CD1c-positive myeloid dendritic cell (primary cell): Measurements from ENCODE around the gene FHIT.

ENCODE experiments used
- DNase-seq: peaks from one replicate; pipeline ENCODE4 v3.0.0-alpha.2; 2016; ENCODE audit errors: extremely low spot score

Gene FHIT

DNA sequence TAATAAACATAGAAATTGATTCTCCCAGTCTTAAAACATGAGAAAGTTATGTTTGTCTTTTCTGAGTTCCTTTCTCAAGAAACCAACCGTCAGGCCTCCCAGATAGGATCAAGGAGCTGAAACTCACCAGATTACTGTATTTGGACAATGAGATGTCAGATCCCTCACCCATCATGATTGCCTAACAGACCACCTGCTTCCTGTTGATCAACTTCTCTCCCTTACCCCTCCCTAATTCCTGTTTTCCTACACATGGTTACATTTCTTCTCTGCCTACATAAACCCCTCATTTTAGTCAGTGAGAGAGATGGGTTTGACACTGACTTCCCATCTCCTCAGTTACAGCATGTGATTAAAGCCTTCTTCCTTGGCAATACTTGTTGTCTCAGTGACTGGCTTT is 917.5 kb downstream of the FHIT start:
- DNase-seq = no peak

DNA sequence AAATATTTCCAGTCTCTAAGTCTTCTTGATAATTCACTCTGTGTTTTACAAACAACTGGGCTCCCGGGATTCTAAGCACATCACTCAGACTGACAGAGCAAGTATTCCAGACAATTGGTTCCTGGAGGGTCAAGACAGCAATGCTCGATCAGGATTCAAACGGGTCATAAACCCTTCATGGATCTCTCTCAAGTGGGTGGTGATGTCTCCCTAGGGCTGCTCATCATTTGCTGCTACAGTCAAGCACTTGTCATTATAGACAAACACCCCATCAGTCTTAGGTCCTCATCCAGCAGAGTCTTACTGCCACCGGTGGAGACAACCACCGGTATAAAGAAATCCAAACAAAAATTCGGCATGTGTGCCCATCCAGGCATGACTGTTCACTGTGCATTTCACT is 921.1 kb downstream of the FHIT start:
- DNase-seq = no peak

DNA sequence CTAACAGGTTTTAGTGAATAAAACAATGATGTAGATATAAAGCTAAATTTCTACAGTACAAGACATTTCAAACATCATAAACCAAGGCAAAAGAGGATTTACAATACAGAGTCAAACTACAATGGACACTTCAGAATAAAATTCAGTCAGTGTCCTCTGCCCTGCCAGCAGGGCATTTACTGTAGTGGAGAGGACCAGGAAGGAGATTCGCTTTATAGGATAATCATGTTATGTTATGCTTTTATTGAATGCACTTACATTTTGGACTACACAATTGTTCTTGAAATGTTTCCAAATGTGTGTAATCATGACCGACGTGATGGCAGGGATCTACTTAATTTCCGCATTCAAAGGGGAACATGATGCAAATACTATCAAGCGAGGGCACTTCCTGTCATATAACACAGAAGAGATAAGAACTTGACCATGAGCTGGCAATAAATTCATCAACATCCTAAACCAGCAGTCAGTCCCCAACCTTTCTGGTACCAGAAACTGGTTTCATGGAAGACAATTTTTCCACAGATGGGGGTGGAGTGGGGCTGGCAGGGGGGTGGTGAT is 925.6 kb downstream of the FHIT start:
- no peak for DNase-seq

DNA sequence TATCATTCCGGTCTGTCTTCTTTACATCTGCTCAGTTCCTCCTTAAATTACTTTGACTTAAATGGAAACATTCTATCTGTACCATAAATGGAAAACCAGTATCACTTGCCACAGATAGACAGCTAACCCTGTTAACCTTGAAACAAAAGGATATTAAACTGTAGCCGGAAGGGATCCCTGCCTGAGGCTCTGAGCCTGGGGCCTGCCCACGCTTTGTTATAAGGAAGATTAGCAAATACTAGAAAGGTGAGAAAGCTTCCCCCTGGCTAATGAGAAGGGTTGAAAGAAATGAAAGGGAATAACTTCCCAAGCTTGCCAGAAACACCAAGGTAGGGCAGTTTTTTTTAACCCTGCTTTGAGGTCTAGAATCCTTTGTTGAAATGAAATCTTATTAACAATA is 927.6 kb downstream of the FHIT start:
- no peak for DNase-seq

DNA sequence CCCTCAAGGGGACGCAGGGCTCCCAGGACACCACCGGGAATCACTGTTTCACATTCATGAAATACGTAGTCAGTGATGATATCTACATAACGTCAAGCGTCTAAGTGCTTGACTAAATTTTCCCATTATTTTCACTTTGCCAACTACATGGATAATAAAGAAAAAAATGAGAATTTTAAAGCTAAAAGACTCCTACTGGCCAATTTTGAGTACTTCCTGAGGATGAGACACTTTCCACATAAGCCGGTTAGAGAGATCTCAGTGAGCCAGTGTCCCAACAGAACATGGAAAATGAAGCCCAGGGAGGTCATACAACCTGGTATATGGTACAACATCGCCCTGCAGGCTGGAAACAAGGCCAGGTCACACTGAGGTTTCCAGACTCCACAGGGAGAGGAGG is 928.1 kb downstream of the FHIT start:
- DNase-seq = no peak

DNA sequence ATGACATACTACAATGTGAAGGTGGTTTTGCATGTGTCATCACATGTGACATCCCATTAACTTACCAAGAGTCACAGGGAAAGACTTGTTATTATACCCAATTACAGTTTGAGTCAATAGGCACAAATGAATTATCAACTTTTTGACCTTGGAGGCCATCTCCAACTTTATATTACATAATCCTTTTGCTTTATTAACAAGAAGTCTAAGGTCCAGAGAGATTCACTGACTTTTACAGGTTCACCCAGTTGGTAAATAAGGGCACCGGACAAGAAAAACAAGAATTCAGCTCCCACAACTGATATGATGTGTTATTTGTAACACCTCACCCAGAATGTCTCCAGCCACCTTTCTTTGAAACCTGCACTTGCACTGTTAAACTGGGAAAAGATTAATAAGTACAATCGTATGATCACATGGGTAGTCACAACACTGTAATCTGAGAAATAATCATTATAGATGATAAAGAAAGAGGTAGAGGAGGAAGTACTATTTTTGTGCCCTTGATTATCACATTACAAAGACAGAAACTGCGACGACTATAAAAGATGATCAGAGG is 928.9 kb downstream of the FHIT start:
- no peak for DNase-seq

- DNase-seq = no peak
Observed at GRCh38 chr3:60319179-60319858, 931.9 kb downstream of the FHIT start.

- no peak for DNase-seq
Observed at GRCh38 chr3:60316121-60316797, 935.0 kb downstream of the FHIT start.

DNA sequence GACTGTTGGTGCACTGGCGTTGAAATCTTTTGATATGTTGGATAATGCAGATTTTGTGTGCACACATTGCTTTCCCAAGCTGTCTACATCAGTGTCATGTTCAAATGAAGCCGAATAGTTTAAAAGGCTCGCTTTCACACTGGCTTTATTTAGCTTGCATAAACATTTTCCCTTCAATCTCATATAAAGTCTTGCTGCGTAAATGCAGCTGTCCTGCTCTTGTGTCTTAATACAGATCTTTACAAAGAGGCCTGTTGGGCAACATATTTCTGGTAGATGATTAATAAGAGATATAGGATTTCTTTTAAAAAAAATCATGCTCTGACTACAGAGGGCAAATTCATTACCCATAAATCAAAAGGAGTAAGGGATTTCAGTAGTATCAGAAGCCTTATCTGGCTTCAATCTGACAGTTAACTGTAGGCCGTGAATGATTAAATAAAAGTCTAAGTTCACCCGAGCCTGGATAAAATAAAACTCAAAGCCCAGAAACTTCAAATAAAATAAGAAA is 937.2 kb downstream of the FHIT start:
- no peak for DNase-seq

DNA sequence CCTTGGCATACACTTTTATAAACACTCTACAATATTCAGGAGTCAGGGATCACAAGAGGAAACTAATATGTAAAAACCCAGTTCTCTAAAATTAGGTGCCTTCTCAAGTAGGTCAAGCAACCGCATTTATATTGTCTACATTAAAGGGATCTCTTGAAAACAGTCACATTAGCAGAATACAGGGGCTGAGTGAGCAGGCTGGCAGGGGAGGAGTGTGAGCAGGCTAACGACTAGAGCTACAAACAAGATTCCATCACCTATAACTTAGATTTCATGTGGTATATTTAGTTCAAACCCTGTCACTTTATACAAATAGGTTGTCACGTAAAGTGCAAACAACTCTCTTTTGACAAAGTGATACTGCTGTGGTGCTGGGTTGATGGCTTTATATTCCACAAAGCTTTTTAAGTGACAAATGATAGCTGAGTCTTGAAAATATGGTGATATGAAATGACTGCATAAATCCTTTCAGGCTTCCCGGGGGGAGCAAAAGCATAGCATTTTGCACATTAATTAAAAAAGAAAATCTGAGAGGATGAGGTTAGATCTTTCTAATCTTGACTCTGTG is 937.9 kb downstream of the FHIT start:
- DNase-seq = no peak

GRCh38 chr3:60309539-60310268 is 941.5 kb downstream of the FHIT start:
- no peak for DNase-seq

DNA sequence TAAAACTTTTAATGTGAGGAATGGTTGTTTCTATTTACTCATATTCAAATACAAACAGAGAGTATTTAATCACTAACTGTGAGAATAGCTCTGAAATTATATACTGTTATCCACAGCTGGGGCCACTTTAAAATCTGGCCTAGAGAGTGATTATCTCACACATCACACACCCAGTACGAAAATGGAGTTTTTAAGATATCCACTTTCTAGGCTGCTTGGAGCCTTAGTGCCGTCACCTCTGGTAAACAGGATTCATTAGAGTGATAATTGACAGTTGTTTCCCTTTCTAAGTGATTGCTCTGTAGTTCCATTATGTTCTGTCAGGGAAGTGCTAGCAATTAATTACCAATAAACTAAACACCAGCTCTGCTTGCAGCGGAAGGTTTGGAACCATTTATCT is 942.4 kb downstream of the FHIT start:
- no peak for DNase-seq

GRCh38 chr3:60307562-60308199 is 943.6 kb downstream of the FHIT start:
- DNase-seq = no peak

GRCh38 chr3:60304112-60304511 is 947.1 kb downstream of the FHIT start:
- no peak for DNase-seq

DNA sequence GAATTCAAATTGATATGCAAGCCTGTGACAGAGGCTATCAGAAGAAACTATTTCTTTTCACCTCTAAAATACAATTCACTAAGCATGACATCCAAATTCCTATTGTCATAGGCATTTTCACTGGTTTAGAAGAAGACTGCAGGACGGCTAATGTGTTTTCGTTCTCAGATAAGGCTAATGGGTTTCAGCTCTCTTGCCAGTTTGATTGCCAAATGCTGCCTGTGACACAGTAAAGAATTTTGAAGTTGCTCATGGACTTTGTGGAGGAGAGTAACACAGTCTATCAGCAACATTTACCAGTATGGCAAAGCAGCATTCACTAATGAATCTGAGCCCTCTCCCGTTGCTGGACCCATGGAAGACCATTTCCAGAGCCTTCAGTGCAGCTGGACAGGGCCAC is 948.1 kb downstream of the FHIT start:
- DNase-seq = no peak

- no peak for DNase-seq
Observed at GRCh38 chr3:60301142-60301541, 950.1 kb downstream of the FHIT start.

DNA sequence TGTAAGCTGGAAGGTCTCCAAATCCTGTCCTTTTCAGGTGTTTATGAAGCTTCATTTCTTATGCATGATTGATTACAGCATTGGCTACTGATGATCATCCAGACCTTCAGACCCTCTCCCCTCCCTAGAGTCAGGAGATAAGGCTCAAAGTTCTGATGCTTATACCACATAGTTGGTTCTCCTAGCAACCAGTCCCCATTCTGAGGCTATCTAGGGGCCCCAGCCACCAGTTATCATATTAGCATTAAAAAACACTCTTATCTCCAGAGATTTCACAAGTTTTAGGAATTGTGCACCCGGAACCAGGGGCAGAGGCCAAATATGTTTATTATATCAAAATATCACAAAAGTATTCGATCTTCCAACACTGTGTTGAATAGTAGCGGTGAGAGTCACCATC is 953.1 kb downstream of the FHIT start:
- DNase-seq = no peak

- DNase-seq = no peak
Observed at GRCh38 chr3:60294181-60294580, 957.1 kb downstream of the FHIT start.

- no peak for DNase-seq
Observed at GRCh38 chr3:60291115-60291514, 960.1 kb downstream of the FHIT start.

GRCh38 chr3:60290122-60290492 is 961.1 kb downstream of the FHIT start:
- DNase-seq = no peak

DNA sequence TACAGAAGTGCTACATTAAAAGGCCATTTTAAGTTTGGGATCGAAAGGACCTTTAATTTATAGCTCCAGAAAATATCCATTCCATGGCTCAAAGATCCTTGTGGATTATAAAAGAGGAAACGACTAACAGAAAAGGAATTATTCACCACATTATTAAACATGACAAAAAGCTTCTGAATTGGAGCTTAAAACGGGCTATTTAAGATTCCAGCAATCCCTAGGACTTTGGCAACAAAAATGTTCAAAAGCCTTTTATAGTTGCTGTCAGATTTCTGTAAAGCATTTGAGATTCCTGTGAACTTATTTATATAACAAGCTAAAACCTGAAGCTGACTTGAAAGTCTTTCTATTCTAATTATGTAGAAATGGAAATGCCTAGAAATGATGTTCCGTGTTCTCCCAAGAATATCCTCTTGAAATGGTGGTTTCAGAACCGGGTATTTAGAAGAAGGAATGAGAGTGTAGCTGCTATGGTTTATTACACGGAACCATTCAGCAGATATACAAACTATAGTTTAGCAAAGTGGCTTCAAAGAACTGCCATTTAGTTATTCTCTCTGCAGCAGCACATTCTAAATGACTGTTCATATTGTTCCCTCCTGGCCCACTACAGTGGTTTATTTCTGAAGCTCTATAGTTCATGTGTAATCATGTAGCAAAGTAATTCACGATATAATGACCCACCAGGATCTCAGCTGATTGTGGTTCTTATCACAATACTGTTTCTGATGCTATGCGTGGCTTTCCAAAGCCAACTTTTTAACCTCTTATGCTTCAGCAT is 961.7 kb downstream of the FHIT start:
- DNase-seq = no peak
